ENCODE data around the gene CCDC74A.
"Not testable (repeated sequence)": the region's sequence is repeated elsewhere in the genome, so short reads cannot be mapped to it uniquely, and the experiment has no call there.

Gene CCDC74A

GRCh38 chr2:131566371-131566770 is 38.7 kb downstream of the CCDC74A start:
- no peak for DNase-seq (ENCODE audit: low read depth in 2 of 2)

GRCh38 chr2:131567891-131568290 is 40.2 kb downstream of the CCDC74A start:
- no peak for DNase-seq (ENCODE audit: low read depth in 2 of 2)

- not testable (repeated sequence) for DNase-seq (ENCODE audit: low read depth in 2 of 2)
These were observed 40.7 kb downstream of the CCDC74A start for GRCh38 chr2:131568401-131568800.

- DNase-seq (ENCODE audit: low read depth in 2 of 2), result no peak
These were observed 44.5 kb downstream of the CCDC74A start for GRCh38 chr2:131572175-131572574.

GRCh38 chr2:131577812-131578211 is 50.1 kb downstream of the CCDC74A start:
- no peak for DNase-seq (ENCODE audit: low read depth in 2 of 2)

GRCh38 chr2:131580187-131580586 is 52.5 kb downstream of the CCDC74A start:
- DNase-seq (ENCODE audit: low read depth in 2 of 2), result no peak
